ENCODE data around the gene VDR.

DNA sequence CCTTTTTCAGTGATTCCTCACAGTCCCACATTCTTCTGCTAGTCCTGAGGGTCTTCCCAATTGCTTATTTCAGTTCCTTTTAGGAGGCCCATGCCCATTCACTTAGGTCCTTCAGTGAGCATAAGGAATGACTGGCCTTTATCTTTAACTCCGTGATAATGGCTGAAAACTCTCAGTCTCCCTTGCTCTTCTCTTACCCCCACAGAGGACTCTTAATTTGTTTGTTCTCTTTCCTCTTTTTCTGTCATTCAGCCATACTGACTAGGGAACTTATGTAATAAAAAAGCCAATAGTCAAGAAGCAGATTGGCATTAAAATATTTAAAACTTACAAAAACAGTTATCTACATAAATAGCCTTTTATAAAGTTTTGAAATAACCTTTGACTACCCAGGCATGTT is 17.1 kb upstream of the VDR start:
- TF ChIP-seq, protein P1, sequence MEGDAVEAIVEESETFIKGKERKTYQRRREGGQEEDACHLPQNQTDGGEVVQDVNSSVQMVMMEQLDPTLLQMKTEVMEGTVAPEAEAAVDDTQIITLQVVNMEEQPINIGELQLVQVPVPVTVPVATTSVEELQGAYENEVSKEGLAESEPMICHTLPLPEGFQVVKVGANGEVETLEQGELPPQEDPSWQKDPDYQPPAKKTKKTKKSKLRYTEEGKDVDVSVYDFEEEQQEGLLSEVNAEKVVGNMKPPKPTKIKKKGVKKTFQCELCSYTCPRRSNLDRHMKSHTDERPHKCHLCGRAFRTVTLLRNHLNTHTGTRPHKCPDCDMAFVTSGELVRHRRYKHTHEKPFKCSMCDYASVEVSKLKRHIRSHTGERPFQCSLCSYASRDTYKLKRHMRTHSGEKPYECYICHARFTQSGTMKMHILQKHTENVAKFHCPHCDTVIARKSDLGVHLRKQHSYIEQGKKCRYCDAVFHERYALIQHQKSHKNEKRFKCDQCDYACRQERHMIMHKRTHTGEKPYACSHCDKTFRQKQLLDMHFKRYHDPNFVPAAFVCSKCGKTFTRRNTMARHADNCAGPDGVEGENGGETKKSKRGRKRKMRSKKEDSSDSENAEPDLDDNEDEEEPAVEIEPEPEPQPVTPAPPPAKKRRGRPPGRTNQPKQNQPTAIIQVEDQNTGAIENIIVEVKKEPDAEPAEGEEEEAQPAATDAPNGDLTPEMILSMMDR (IDR thresholded peaks at IDR 0.05): no peak
- no peak for TF ChIP-seq EZH2phosphoT487 (IDR thresholded peaks at IDR 0.05)
